OCI-LY1 (cell line): Measurements from ENCODE around the gene SVOPL.
"Not testable (repeated sequence)": the region's sequence is repeated elsewhere in the genome, so short reads cannot be mapped to it uniquely, and the experiment has no call there.

Experiments used
- H2AFZ ChIP-seq: fragments of 200-600 bp; sonication (generic), shearing (Covaris generic); 2 replicates; pipeline ENCODE4 v1.6.0; 2014; ENCODE audit warnings: antibody characterized with exemption, mild to moderate bottlenecking, low read length
- H3F3A ChIP-seq: fragments of 200-600 bp; sonication (generic), shearing (Covaris generic); 2 replicates; pipeline ENCODE4 v1.6.0; 2014; ENCODE audit warnings: mild to moderate bottlenecking, antibody characterized with exemption, low read length, moderate library complexity; ENCODE audit not compliant: insufficient read depth
- H3K27ac ChIP-seq: fragments of 200-600 bp; sonication (generic); 2 replicates; pipeline ENCODE4 v1.5.1; 2014; ENCODE audit warnings: low read length, mixed run types, mild to moderate bottlenecking, low read depth; ENCODE audit not compliant: poor library complexity, severe bottlenecking
- H3K27me3 ChIP-seq: fragments of 200-600 bp; sonication (generic); 2 replicates; pipeline ENCODE4 v1.6.0; 2014; ENCODE audit warnings: antibody characterized with exemption, mild to moderate bottlenecking, low read length, moderate library complexity; ENCODE audit not compliant: insufficient read depth
- H3K36me3 ChIP-seq: fragments of 200-600 bp; sonication (generic); 2 replicates; pipeline ENCODE4 v1.6.1; 2014; ENCODE audit warnings: mild to moderate bottlenecking, antibody characterized with exemption, low read length, moderate library complexity, mixed read lengths; ENCODE audit not compliant: insufficient read depth
- H3K4me1 ChIP-seq: fragments of 200-600 bp; sonication (generic); 2 replicates; pipeline ENCODE4 v1.5.1; 2014; ENCODE audit warnings: mild to moderate bottlenecking, low read length, moderate library complexity; ENCODE audit not compliant: insufficient read depth, severe bottlenecking
- H3K4me2 ChIP-seq: fragments of 200-600 bp; sonication (generic), shearing (Covaris generic); 2 replicates; pipeline ENCODE4 v1.6.1; 2014; ENCODE audit warnings: low read length
- H3K4me3 ChIP-seq: fragments of 200-600 bp; sonication (generic); 2 replicates; pipeline ENCODE4 v1.5.1; 2014; ENCODE audit warnings: low read length, low read depth, mild to moderate bottlenecking, mixed read lengths; ENCODE audit not compliant: poor library complexity, severe bottlenecking
- H3K79me2 ChIP-seq: fragments of 200-600 bp; shearing (Covaris generic); 2 replicates; pipeline ENCODE4 v1.6.1; 2016; ENCODE audit warnings: mixed run types, low read length, mixed read lengths; ENCODE audit not compliant: insufficient read depth
- H3K9ac ChIP-seq: fragments of 200-600 bp; sonication (generic), shearing (Covaris generic); 2 replicates; pipeline ENCODE4 v1.6.1; 2014; ENCODE audit warnings: mild to moderate bottlenecking, low read length, mixed read lengths
- H3K9me2 ChIP-seq: fragments of 200-600 bp; sonication (generic), shearing (Covaris generic); 2 replicates; pipeline ENCODE4 v1.6.1; 2014; ENCODE audit warnings: low read depth, mild to moderate bottlenecking, low read length, mixed read lengths
- H3K9me3 ChIP-seq: fragments of 200-600 bp; shearing (Covaris generic); 2 replicates; pipeline ENCODE4 v1.6.1; 2014; ENCODE audit warnings: low read length, mixed read lengths
- H4K20me1 ChIP-seq: fragments of 200-600 bp; sonication (generic), shearing (Covaris generic); 2 replicates; pipeline ENCODE4 v1.6.0; 2016; ENCODE audit warnings: mild to moderate bottlenecking, low read length; ENCODE audit not compliant: insufficient read depth
- EZH2 ChIP-seq: fragments of 200-600 bp; sonication (generic), shearing (Covaris generic); IDR thresholded peaks from 2 replicates; pipeline ENCODE4 v1.8.0; 2017; ENCODE audit warnings: borderline replicate concordance, mixed run types, mild to moderate bottlenecking, antibody characterized with exemption, low read length, moderate library complexity, mixed read lengths
- TF ChIP-seq, protein P1 (sequence below): fragments of 200-600 bp; sonication (generic), shearing (Covaris generic); IDR thresholded peaks from 2 replicates; pipeline ENCODE4 v1.5.1; 2017; ENCODE audit warnings: mild to moderate bottlenecking, antibody characterized with exemption, low read length, moderate library complexity, mixed read lengths

The SVOPL gene

DNA sequence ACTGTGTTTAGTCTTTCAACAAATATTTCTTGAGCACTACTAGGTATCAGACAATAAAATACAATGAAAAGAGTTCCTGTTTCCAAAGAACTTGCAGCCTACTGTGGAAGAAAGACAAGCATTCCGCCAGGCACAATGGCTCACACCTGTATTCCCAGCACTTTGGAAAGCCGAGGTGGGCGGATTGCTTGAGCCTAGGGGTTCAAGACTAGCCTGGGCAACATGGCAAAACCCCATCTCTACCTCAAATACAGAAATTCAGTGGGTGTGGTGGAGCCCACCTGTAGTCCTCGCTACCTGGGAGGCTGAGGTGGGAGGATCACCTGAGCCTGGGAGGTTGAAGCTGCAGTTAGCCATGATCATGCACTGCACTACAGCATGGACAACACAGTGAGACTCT is 6.1 kb downstream of the SVOPL start:
- Histone ChIP-seq H3K4me3 (no peak overlapping the region), H3K9ac (no peak overlapping the region), H4K20me1 (no peaks in the 10 kb centered on the region), H3K27me3 (no peaks in the 10 kb centered on the region), H3K27ac (no peak overlapping the region), H3K9me3 (no peaks in the 10 kb centered on the region), H3F3A (no peaks in the 10 kb centered on the region), H2AFZ (no peak overlapping the region), H3K9me2 (no peaks in the 10 kb centered on the region), H3K4me2 (no peak overlapping the region), H3K36me3 (no peaks in the 10 kb centered on the region), H3K79me2 (no peaks in the 10 kb centered on the region), H3K4me1 (no peaks in the 10 kb centered on the region)
- no peak for TF ChIP-seq EZH2
- TF ChIP-seq, protein P1, sequence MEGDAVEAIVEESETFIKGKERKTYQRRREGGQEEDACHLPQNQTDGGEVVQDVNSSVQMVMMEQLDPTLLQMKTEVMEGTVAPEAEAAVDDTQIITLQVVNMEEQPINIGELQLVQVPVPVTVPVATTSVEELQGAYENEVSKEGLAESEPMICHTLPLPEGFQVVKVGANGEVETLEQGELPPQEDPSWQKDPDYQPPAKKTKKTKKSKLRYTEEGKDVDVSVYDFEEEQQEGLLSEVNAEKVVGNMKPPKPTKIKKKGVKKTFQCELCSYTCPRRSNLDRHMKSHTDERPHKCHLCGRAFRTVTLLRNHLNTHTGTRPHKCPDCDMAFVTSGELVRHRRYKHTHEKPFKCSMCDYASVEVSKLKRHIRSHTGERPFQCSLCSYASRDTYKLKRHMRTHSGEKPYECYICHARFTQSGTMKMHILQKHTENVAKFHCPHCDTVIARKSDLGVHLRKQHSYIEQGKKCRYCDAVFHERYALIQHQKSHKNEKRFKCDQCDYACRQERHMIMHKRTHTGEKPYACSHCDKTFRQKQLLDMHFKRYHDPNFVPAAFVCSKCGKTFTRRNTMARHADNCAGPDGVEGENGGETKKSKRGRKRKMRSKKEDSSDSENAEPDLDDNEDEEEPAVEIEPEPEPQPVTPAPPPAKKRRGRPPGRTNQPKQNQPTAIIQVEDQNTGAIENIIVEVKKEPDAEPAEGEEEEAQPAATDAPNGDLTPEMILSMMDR: no peak

DNA sequence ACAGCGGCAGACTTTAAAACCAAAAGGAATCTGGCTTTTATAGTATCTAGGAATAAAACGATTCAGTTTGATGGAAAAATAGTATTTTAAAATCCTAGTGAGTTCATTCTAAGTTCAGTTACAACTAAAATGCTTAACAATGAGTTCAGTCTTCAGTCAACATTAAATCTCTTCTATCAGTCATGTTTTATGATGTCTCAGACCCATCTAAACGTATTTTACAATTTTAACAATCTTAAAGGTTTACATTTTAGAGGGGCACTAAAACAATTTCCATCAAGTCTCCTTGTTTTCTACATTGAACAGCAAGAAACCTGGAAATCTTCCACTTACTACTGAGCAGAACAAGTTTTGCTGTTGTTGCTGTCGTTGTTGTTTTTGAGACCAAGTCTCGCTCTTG is 10.0 kb downstream of the SVOPL start:
- no peak overlapping the region for H3K27ac ChIP-seq
- H3K4me1 ChIP-seq: no peaks in the 10 kb centered on the region
- H3F3A ChIP-seq: no peaks in the 10 kb centered on the region
- no peak overlapping the region for H2AFZ ChIP-seq
- H3K4me2 ChIP-seq: no peak overlapping the region
- H3K9ac ChIP-seq: no peak overlapping the region
- no peaks in the 10 kb centered on the region for H3K79me2 ChIP-seq
- no peak overlapping the region for H3K4me3 ChIP-seq
- no peaks in the 10 kb centered on the region for H4K20me1 ChIP-seq
- H3K36me3 ChIP-seq: no peaks in the 10 kb centered on the region
- H3K9me2 ChIP-seq: no peaks in the 10 kb centered on the region
- no peaks in the 10 kb centered on the region for H3K27me3 ChIP-seq
- TF ChIP-seq EZH2: no peak
- TF ChIP-seq, protein P1: no peak
- no peaks in the 10 kb centered on the region for H3K9me3 ChIP-seq

DNA sequence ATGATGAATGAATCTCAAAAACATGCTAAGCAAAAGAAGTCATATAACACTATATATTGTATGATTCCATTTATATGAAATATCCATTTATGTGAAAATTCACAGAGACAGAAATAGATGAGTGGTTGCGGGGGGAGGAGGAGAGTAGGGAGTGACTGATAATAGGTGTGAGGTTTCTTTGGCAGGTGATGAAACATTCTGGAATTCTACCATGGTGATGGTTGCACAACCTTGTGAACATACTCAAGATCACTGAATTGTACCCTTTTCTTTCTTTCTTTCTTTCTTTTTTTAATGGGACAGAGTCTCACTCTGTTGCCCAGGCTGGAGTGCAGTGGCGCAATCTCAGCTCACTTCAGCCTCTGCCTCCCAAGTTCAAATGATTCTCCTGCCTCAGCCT is 10.7 kb downstream of the SVOPL start:
- TF ChIP-seq, protein P1: no peak
- no peak for TF ChIP-seq EZH2
- Histone ChIP-seq H3K4me1 (no peaks in the 10 kb centered on the region), H3K27ac (no peak overlapping the region), H3K9ac (no peak overlapping the region), H4K20me1 (no peaks in the 10 kb centered on the region), H3K9me3 (no peaks in the 10 kb centered on the region), H2AFZ (no peak overlapping the region), H3K79me2 (no peaks in the 10 kb centered on the region), H3K36me3 (no peaks in the 10 kb centered on the region), H3K9me2 (no peaks in the 10 kb centered on the region), H3K4me3 (no peak overlapping the region), H3K27me3 (no peaks in the 10 kb centered on the region), H3K4me2 (no peak overlapping the region), H3F3A (no peaks in the 10 kb centered on the region)

DNA sequence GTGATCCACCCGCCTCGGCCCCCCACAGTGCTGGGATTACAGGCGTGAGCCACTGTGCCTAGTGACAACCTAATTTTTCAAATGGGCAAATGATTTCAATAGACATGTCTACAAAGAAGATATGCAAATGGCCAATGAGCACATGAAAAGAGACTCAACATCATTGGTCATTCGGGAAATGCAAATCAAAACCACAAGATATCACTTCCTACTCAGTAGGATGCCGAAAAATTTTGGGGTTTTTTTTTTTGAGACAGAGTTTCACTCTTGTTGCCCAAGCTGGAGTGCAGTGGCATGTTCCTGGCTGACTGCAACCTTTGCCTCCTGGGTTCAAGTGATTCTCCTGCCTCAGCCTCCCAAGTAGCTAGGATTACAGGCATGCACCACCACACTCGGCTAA is 13.1 kb downstream of the SVOPL start:
- H2AFZ ChIP-seq, H3K9ac ChIP-seq, H3K27ac ChIP-seq, H3F3A ChIP-seq, H3K9me2 ChIP-seq, H3K4me3 ChIP-seq, H3K9me3 ChIP-seq, H3K79me2 ChIP-seq, H3K27me3 ChIP-seq, H3K36me3 ChIP-seq, H3K4me1 ChIP-seq, H4K20me1 ChIP-seq, H3K4me2 ChIP-seq: not testable (repeated sequence)
